SK-N-SH (cell line): ENCODE measurements around the gene SAT2. TPM values are rescaled to one million over a fixed set of nuclear protein-coding genes. Genes with fewer than 3 reads are reported as not detected.

Experiments
- CTCF ChIA-PET: fragments of 300-600, 350-600 bp; formaldehyde crosslinking; extraction: SDS; loops from one replicate; lab custom pipeline; 2021; lab: Yijun Ruan, JAX
- POLR2A ChIA-PET: fragments of 350-600 bp; sonication (Branson Sonifier 250); formaldehyde crosslinking; extraction: SDS; loops from one replicate; lab custom pipeline; 2020; ENCODE audit warnings: antibody characterized with exemption, inconsistent platforms; lab: Yijun Ruan, JAX
- DNase-seq: peaks from one replicate; pipeline ENCODE4 v3.0.0; 2012
- H2AFZ ChIP-seq: fragments of 200-600 bp; sonication (generic); 2 replicates; pipeline ENCODE4 v1.8.1; 2016; ENCODE audit warnings: antibody characterized with exemption, mild to moderate bottlenecking, low read depth
- H3F3A ChIP-seq: fragments of 200-600 bp; sonication (generic); replicated peaks from 2 replicates; pipeline ENCODE3; 2016; ENCODE audit warnings: antibody characterized with exemption, mild to moderate bottlenecking; ENCODE audit not compliant: insufficient read depth
- H3K27ac ChIP-seq, 2 experiments: fragments of 200-500 bp in 1 of 2; fragments of 200-600 bp in 1 of 2; sonication (Bioruptor generic) in 1 of 2; sonication (generic), shearing (Covaris generic) in 1 of 2; 2 replicates each; pipeline versions ENCODE4 v1.5.1 to v1.6.1; 2014 to 2016; ENCODE audit warnings: low read depth in 2 of 2, inconsistent platforms in 1 of 2, low read length in 1 of 2, mild to moderate bottlenecking in 1 of 2, mixed read lengths in 1 of 2
- H3K27me3 ChIP-seq: fragments of 200-600 bp; sonication (generic), shearing (Covaris generic); 2 replicates; pipeline ENCODE4 v1.6.1; 2016; ENCODE audit warnings: mixed run types; ENCODE audit not compliant: insufficient read depth
- H3K36me3 ChIP-seq, 2 experiments: fragments of 200-500 bp in 1 of 2; fragments of 200-600 bp in 1 of 2; sonication (Bioruptor generic) in 1 of 2; sonication (generic) in 1 of 2; replicated peaks in 1 of 2; 2 replicates each; pipeline versions ENCODE3 to v1.5.1; 2014 to 2016; ENCODE audit warnings: low read length in 1 of 2, mild to moderate bottlenecking in 1 of 2; ENCODE audit not compliant: insufficient read depth in 2 of 2, control insufficient read depth in 1 of 2
- H3K4me1 ChIP-seq, 2 experiments: fragments of 200-500 bp in 1 of 2; fragments of 200-600 bp in 1 of 2; sonication (Bioruptor generic) in 1 of 2; sonication (generic), shearing (Covaris generic) in 1 of 2; 2 replicates each; pipeline versions ENCODE4 v1.5.1 to v1.6.1; 2014 to 2016; ENCODE audit warnings: low read depth in 1 of 2, low read length in 1 of 2, mixed run types in 1 of 2; ENCODE audit not compliant: insufficient read depth in 2 of 2, control insufficient read depth in 1 of 2
- H3K4me2 ChIP-seq: fragments of 200-600 bp; sonication (generic), shearing (Covaris generic); 2 replicates; pipeline ENCODE4 v1.6.1; 2017; ENCODE audit warnings: mixed run types
- H3K4me3 ChIP-seq, 2 experiments: fragments of 200-500 bp in 1 of 2; fragments of 200-600 bp in 1 of 2; sonication (Bioruptor generic) in 1 of 2; sonication (generic), shearing (Covaris generic) in 1 of 2; 2 replicates each; pipeline versions ENCODE4 v1.5.1 to v1.8.1; 2014 to 2016; ENCODE audit warnings: low read depth in 2 of 2, inconsistent platforms in 1 of 2, low read length in 1 of 2, mild to moderate bottlenecking in 1 of 2, mixed read lengths in 1 of 2, moderate library complexity in 1 of 2
- H3K79me2 ChIP-seq: fragments of 200-600 bp; sonication (generic); 2 replicates; pipeline ENCODE4 v1.8.1; 2017; ENCODE audit warnings: mild to moderate bottlenecking; ENCODE audit not compliant: insufficient read depth
- H3K9ac ChIP-seq: fragments of 200-600 bp; sonication (generic); 2 replicates; pipeline ENCODE4 v1.6.1; 2017; ENCODE audit warnings: mixed run types
- H3K9me2 ChIP-seq: fragments of 200-600 bp; sonication (generic); 2 replicates; pipeline ENCODE4 v1.6.1; 2017; ENCODE audit warnings: mixed run types
- H3K9me3 ChIP-seq: fragments of 200-600 bp; sonication (generic); 2 replicates; pipeline ENCODE4 v1.6.1; 2017; ENCODE audit warnings: mixed run types, mild to moderate bottlenecking, moderate library complexity
- H4K20me1 ChIP-seq: fragments of 200-600 bp; sonication (generic); 2 replicates; pipeline ENCODE4 v1.6.1; 2017; ENCODE audit warnings: mild to moderate bottlenecking, mixed run types; ENCODE audit not compliant: insufficient read depth
- CHD2 ChIP-seq: fragments of 150-350 bp; IDR thresholded peaks from 2 replicates; pipeline ENCODE4 v1.6.1; 2018; ENCODE audit warnings: low read length; ENCODE audit not compliant: partially characterized antibody
- EP300 ChIP-seq, 2 experiments: IDR thresholded peaks; 2 replicates each; pipeline versions ENCODE4 v1.4.0 to v1.6.1; 2012; ENCODE audit warnings: borderline replicate concordance in 1 of 2, low read depth in 1 of 2, low read length in 1 of 2
- GABPA ChIP-seq: IDR thresholded peaks from 2 replicates; pipeline ENCODE4 v1.4.0; 2012; ENCODE audit warnings: low read depth, mild to moderate bottlenecking
- GATA2 ChIP-seq: sonication (generic); formaldehyde crosslinking; IDR thresholded peaks from 2 replicates; pipeline ENCODE4 v1.5.0; 2020; ENCODE audit warnings: mild to moderate bottlenecking, missing genetic modification reagents
- IRF3 ChIP-seq: fragments of 150-350 bp; IDR thresholded peaks from 2 replicates; pipeline ENCODE4 v1.6.1; 2016; ENCODE audit warnings: mild to moderate bottlenecking, low read depth, low read length
- JUND ChIP-seq: IDR thresholded peaks from 2 replicates; pipeline ENCODE4 v1.4.0; 2012
- MXI1 ChIP-seq: IDR thresholded peaks from 2 replicates; pipeline ENCODE4 v1.6.1; 2012; ENCODE audit warnings: mild to moderate bottlenecking, low read depth, low read length, improper control_type of control experiment
- NFIC ChIP-seq: IDR thresholded peaks from 2 replicates; pipeline ENCODE4 v1.4.0; 2012; ENCODE audit warnings: borderline replicate concordance
- RCOR1 ChIP-seq: fragments of 150-350 bp; IDR thresholded peaks from 2 replicates; pipeline ENCODE4 v1.6.1; 2017; ENCODE audit warnings: antibody characterized with exemption, low read length
- TAF1 ChIP-seq: IDR thresholded peaks from 2 replicates; pipeline ENCODE4 v1.6.1; 2012; ENCODE audit warnings: low read depth, mild to moderate bottlenecking, low read length, moderate library complexity, borderline replicate concordance
- USF1 ChIP-seq: IDR thresholded peaks from 2 replicates; pipeline ENCODE4 v1.4.0; 2012; ENCODE audit warnings: low read depth, borderline replicate concordance
- YY1 ChIP-seq: IDR thresholded peaks from 2 replicates; pipeline ENCODE4 v1.4.0; 2012; ENCODE audit warnings: low read depth, mild to moderate bottlenecking
- ZBTB33 ChIP-seq: IDR thresholded peaks from 2 replicates; pipeline ENCODE4 v1.4.0; 2012; ENCODE audit warnings: low read depth, borderline replicate concordance
- whole genome bisulfite sequencing: methylation state at CpG from one replicate; pipeline ENCODE4 v1.1.6; 2017; ENCODE audit warnings: low lambda C conversion rate; 5-methylcytosine and 5-hydroxymethylcytosine counted together
- polyA plus RNA-seq, 3 experiments: library from polyadenylated mRNA; depleted of rRNA; stranded (reverse); fragments of >200 nt; gene quantifications; 2 replicates each; pipeline ENCODE4 v1.2.3, GENCODE V29; 2012

The SAT2 gene
- polyA plus RNA-seq, 1 of the 3 experiments (the other 2 are of a cell fraction), result 43.1 TPM

- no peak overlapping the region for H2AFZ ChIP-seq
- no peaks in the 10 kb centered on the region for H4K20me1 ChIP-seq
- no peak for DNase-seq
- no peak overlapping the region for H3K4me3 ChIP-seq
- H3K4me2 ChIP-seq, result no peak overlapping the region
- POLR2A ChIA-PET, result interaction anchor here (1.0 kb wide), 1 partner anchor 17 kb away, joined by 3 read pairs; no protein-coding TSS in a partner anchor
- H3K4me1 ChIP-seq, result no peaks in the 10 kb centered on the region
- no peaks in the 10 kb centered on the region for H3K9me2 ChIP-seq
- WGBS, result 92% methylated on average over 7 of the region's 7 CpGs
- H3K27me3 ChIP-seq, result no peaks in the 10 kb centered on the region
- no peak overlapping the region for H3K27ac ChIP-seq
- H3K36me3 ChIP-seq, result peaks cover 30 to 31% of the 10 kb centered on the region in 2 experiments
- H3F3A ChIP-seq, result peaks cover 5% of the 10 kb centered on the region
- H3K79me2 ChIP-seq, result no peaks in the 10 kb centered on the region
- CTCF ChIA-PET, result interaction anchor here (1.6 kb wide), 1 partner anchor 17 kb away, joined by 3 read pairs; no protein-coding TSS in a partner anchor
- H3K9ac ChIP-seq, result no peak overlapping the region
- no peak for TF ChIP-seq JUND
- TF ChIP-seq IRF3, result no peak
- TF ChIP-seq MXI1, result no peak
- TF ChIP-seq, all 33 proteins: peak for 0
- no peaks in the 10 kb centered on the region for H3K9me3 ChIP-seq
Observed at GRCh38 chr17:7668482-7668881, 40.9 kb upstream of the SAT2 start.

- no peak overlapping the region for H3K27ac ChIP-seq
- peaks cover 23 to 25% of the 10 kb centered on the region in 2 experiments for H3K36me3 ChIP-seq
- H4K20me1 ChIP-seq, result no peaks in the 10 kb centered on the region
- H3F3A ChIP-seq, result peaks cover 5% of the 10 kb centered on the region
- no peak overlapping the region for H2AFZ ChIP-seq
- H3K4me3 ChIP-seq, result no peak overlapping the region
- TF ChIP-seq JUND (no peak), YY1 (no peak), CHD2 (no peak), NFIC (no peak), USF1 (no peak), RCOR1 (no peak), GATA2 (CRISPR knock-in tag) (no peak), EP300 (IDR thresholded peaks at IDR 0.05; ENCODE audit: borderline replicate concordance in 1 of 2, low read depth in 1 of 2, low read length in 1 of 2) (no peak), ZBTB33 (no peak), TAF1 (no peak), GABPA (no peak)
- no peak overlapping the region for H3K4me2 ChIP-seq
- ChIA-PET CTCF (interaction anchor here (0.7 to 1.1 kb wide), 2 partner anchors 9 to 262 kb away, joined by 3 read pairs; no protein-coding TSS in a partner anchor), POLR2A (interaction anchor here (0.6 to 1.0 kb wide), 4 partner anchors 11 to 305 kb away, joined by 3 to 4 read pairs (median 3); no protein-coding TSS in a partner anchor)
- no peaks in the 10 kb centered on the region for H3K79me2 ChIP-seq
- H3K9me3 ChIP-seq, result no peaks in the 10 kb centered on the region
- DNase-seq, result no peak
- WGBS, result 95% methylated on average over 8 of the region's 10 CpGs
- no peaks in the 10 kb centered on the region for H3K9me2 ChIP-seq
- no peaks in the 10 kb centered on the region for H3K27me3 ChIP-seq
- no peak overlapping the region for H3K9ac ChIP-seq
- H3K4me1 ChIP-seq, result no peaks in the 10 kb centered on the region
Observed at GRCh38 chr17:7667656-7668406, 40.2 kb upstream of the SAT2 start.
